GM03348 (cell line): Measurements from ENCODE around the gene ZCCHC12.
"Not testable (repeated sequence)": the region's sequence is repeated elsewhere in the genome, so short reads cannot be mapped to it uniquely, and the experiment has no call there.

Experiments used
- DNase-seq: peaks from one replicate; pipeline ENCODE4 v3.0.0; 2012; ENCODE audit warnings: low spot score

The ZCCHC12 gene

DNA sequence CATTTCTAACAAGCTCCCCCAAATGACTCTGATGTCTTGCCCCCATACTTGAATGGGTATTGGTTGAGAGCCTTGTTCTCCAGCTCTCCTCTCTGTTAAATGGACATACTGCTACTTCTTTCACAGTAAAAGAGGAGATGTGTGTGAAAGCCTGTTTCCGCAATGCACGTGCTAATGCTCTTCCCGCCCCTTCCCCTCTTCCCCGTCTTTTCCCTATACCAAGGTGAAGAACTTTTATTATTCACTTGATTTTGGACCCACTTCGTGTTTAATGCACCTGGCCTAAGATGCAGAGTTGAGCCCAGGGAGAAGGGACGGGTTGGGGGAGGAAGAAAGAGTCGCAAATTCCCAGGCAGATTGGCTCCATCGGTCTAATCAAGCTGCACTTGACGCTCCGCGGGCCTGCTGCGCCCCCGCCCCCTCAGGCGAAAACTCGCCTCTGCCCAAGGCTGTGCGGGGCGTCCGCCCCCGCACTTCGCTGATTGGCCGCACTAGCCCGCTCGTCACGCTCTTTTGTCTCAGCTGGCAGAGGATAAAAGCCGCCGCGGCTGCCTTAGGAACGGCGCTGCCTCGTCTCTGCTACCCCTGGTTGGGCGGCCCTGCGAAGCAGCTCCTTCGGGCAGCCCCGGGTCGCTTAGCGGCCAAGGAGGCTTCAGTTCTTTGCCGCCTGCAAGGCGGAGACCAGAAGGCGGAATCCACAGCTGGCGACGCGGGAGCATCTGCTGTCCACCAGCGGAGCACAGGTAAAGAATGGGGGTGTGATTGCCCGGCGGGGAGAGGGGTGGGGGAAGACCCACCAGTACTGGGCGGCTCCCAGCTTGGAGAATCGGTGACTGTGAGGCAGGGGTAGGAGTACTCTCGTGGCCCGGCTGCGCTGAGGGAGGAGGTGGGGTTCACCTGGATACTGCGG, at the start of gene ZCCHC12:
Gene ZCCHC12, plus strand, starts transcription at position 562 of the 910 bp plus-strand sequence. CDS start 1,421 bp downstream, outside the sequence.
- peak; percentile 47 for DNase-seq

DNA sequence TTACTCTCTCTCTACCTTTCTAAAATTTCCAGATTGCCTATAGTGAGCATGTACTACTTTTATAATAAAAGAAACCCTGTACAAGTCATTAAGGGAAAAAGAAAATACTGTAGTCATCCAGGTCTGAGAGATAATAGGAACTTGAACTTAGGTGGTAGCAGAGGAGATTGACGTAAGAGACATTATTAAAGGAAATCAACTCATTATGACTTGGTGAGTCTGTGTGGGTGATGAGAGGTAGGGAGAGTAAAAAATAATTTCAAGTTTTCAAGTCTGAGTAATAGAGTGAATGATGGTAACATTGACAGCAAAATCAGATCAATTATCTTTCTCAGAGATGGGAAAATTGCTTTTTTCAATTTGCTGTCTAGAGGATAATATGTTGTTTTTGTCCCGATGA, 44.0 kb upstream of the ZCCHC12 start:
- no peak for DNase-seq

DNA sequence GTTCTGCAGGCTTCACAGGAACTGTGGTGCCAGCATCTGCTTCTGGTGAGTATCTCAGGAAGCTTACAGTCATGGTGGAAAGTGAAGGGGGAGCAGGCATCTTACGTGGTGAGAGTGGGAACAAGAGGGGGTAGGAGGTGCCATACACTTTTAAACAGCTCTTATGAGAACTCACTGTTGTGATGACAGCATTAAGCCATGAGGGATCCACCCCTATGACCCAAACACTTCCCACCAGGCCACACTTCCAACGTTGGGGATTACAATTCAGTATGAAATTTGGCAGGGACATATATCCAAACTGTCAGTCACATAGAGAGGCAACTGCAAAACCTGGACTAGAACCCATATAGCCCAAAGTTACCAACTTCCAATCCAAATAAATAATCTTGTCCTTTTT, 43.1 kb upstream of the ZCCHC12 start:
- no peak for DNase-seq

DNA sequence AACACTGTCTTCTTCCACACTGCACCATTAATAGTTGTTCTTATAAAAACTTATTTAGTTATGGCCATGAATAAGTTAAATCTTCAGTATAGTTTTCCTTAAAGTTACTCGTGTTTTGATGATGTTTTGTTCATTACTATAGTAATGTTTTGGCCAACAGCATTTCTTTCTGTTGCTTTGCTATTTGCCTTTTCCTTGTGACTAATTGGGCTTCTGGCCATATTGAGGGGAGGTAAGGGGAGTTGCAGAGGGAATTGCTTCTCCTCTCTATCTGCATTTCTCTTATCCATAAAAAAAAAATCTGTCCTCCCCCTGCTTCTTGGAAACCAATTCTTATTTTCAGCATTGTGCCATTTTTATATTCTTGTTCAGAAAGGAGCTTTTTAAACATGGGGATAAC, 42.7 kb upstream of the ZCCHC12 start:
- DNase-seq: no peak

DNA sequence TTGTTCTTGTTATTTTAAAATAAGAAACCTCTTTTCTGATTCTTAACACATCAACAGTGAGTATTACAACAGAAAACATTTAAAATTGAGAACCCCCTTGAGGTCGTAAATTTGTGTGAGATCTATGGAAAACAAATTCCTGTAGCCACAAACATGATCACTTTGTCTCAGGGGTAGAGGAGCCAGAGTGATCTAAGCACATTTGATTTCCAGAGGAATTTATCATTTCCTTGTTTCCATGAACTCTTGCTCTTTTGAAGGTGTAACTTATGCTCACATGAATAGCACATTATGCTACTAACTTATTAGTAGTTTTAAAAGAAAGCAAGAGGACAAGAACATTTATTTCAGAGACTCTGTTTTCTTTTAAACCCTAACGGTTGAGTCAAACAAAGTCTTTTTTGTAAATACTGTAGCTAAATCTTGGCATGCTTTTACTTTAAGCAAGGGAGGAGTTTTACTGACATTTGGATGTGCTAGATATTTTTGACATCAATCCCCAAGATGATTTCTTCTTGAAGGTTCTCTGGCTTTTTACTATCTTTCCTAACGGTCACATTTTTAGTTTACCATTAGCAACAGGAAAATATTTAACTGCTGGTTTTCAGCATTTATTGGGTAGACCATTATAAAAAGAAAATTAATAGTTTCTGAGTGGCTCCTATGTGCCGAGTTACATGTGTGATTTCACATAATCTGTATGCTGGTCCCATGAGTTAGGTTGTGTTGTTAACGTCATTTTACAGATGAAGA, 27.9 kb upstream of the ZCCHC12 start:
- DNase-seq: peak; percentile 5

DNA sequence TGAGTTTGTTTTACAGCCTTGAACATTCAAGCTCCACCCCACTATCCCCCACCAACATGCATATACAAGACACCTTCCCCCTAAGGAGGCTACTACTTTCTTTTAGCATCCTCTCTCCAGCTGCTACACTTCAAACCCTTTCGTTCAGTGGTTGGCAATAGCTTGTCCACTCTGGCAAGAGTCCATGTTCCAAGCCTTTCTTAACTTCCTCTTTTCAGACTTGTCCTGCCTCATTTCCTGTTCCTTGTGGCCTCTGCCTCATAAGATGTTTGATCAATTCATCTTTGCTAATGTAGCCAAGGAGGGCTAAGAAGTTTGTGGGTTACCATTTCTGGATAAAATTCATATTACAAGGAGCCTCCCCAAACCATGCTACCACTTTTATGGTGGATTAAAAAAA, 20.8 kb upstream of the ZCCHC12 start:
- DNase-seq: no peak

DNA sequence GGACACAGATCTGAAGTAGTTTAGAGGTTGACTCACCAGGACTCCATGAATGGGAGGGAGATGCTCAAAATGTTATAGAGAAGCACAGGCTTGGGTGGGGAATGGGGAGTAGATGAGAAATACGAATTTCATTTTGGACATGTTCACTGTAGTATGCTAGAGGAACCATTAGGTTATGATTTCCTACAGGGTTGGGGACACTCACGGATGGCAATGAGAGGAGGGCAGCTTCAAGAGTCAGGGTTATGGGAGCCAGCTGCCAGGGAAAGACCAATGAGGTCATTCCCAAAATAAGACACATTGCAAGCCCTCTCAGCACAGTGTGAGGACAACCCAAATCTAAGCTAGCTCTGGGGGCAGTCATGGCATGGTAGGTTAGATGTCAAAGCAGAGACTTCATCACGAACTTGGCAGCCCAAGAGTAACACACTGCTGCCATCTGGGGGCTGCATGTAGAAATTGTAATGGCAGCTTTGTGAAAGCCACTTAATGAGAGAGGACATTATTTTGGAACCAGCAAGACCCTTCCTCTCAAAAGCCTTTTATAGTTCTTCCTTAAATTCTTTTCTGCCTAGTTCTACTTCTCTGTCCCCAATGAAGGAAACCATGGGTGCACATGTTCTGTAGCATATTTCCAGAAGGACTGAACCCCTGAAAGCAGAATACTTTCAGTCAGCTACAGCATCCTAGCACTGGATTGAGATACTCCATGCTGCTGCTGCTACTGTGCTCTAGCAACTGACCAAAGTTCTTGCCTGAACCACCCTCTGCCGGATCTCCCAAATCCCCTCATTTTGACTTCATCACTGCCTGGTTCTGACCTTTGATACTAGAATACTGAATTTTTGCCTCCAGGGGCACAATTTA, 16.2 kb upstream of the ZCCHC12 start:
- peak; percentile 47 for DNase-seq

DNA sequence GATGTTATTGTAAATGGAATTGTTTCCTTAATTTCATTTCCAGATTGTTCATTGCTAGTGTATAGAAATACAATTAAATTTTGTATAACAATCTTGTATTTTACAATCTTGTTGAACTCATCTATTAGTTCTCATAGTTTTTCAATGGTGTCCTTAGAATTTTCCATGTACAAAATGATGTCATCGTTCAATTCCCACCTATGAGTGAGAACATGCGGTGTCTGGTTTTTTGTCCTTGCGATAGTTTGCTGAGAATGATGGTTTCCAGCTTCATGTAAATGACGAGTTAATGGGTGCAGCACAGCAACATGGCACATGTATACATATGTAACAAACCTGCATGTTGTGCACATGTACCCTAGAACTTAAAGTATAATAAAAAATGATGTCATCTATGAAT, 6.4 kb upstream of the ZCCHC12 start:
- DNase-seq: not testable (repeated sequence)

DNA sequence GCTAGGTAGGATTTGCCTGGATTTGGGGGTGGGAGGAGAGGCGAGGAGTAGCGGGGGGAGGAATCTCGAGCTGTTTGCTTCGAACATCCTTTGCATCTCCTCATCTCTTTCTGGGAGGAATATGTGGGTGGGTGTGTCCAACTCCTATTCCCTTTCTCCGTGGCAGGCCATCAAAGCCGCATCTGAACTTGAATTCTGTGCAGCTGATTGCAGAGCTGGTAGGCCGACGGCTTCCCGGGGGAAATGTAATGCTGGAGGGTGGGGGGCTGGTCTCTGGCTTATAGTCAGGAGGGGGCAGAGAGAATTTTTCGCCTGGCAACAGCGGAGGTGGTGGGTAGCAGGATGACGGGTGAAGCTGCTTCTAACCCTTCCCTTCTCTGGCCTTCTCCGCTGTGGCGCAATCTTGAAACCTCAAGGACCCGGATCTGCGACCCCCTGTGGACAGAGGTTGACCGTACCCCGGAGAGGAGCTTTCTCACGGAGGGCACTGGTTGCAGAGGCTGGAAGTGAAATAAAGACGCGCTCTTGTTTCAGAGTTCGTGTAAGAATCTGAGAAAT, 628 bp downstream of the ZCCHC12 start:
- DNase-seq: no peak

DNA sequence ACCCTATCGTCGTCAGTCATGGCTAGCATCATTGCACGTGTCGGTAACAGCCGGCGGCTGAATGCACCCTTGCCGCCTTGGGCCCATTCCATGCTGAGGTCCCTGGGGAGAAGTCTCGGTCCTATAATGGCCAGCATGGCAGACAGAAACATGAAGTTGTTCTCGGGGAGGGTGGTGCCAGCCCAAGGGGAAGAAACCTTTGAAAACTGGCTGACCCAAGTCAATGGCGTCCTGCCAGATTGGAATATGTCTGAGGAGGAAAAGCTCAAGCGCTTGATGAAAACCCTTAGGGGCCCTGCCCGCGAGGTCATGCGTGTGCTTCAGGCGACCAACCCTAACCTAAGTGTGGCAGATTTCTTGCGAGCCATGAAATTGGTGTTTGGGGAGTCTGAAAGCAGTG, 1.6 kb downstream of the ZCCHC12 start:
- no peak for DNase-seq

DNA sequence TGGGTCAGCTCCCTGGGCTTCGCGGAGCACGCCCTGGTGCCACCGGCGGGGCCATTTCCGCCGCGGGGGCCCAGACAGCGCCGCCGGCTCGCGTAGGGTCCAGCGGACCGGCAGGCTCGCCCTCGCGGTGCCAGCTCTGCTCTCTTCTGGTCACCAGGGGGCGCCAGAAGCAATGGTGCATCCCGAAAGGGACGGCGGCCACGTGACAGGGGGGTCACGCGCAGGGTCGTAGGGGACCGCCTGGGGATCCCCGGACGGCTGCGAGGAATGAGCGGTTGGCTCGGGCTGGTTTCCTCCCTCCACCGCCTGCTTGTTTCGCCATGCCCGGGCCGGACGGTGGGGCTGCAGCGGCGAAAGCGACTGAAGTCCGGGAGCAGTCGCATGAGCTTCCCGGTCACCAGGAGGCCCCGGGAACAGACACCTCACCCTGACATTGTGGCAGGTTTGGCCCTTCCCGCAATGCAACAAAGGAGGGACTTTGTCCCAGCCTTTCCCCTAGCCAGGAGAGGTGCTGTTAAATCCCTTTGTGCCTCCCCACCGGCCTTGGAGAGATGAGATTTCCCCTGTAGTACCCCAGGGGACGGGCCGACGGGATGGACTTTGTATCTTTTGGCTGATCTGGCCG, 15.8 kb downstream of the ZCCHC12 start:
- DNase-seq: peak; percentile 82

DNA sequence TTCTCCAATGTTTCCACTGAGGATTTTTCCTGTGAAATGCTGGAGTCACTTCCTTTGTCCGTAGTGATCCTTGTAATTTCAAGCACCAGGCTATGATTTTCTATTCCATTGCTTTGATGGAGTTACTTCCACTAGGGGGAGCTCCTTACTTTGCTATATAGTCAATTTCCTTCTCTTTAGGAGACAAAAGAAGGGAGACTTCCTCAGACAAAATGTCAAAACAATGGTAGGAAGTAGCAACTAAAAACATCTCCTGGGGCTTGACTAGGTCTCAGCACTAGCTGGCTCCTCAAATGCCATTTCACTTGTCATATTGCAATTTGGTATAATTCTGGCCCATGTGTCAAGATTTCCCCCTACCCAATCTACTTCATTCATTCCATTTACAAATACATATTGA, 24.1 kb downstream of the ZCCHC12 start:
- peak; percentile 60 for DNase-seq

DNA sequence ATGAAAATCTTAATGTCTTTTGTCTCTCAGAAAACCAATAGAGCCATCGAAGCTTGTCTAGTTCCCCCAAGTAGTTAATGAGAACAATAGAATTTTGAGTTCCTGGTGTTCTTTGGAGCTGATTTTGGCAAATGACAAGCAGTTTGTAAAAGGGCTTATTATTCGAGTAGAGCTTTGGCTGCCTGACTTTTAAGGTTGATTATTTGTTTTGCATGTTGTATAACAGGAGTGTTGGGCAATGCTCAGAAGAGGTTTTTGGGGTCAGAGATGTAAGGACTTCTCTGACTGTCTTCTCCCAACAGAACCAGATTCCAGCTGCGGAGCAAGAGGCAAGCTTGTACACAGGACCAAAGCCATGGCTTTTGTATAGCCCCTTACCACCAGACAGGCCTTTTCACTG, 30.0 kb downstream of the ZCCHC12 start:
- no peak for DNase-seq

DNA sequence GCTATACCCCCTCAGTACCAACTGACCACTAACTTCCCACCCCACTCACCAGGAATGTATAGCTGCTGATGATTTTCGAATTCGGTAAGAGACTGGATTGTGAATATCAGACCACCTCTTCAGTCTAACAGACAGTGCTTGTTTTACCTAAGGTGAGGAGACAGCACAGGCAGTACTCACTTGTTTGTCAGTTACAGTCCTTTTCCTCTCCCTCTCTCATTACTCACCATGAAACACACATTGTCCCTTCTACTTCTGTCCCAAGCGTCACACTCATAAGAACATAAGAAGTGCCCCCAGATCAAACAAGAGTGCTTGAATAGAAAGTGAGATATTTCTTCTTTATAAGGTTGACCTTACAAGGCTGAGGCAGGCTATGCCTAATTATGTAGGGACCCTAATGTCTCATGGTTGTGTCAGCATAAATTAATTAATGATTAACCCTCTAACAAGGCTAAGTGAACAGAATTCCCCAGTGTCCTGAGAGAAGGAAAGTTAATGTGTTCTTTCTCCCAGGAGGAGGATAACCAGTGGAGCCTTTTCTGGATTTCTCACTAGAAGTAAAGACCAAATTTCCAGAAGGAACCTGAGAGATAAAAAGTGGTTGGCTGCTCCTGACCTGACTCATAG, 32.2 kb downstream of the ZCCHC12 start:
- no peak for DNase-seq

DNA sequence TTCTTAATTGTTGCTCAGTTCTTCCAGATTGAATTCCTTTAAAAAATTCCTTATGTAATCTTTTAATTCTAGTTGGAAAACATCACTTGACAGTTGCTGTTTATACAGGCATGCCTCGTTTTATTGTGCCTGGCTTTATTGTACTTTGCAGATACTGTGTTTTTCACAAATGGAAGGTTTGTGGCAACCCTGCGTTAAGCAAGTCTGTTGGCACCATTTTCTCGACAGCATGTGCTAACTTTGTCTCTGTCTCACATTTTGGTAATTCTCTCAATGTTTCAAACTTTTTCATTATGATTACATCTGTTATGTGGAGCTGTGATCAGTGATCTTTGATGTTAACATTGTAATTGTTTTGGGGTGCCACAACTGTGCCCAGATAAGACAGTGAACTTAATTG, 33.4 kb downstream of the ZCCHC12 start:
- no peak for DNase-seq

DNA sequence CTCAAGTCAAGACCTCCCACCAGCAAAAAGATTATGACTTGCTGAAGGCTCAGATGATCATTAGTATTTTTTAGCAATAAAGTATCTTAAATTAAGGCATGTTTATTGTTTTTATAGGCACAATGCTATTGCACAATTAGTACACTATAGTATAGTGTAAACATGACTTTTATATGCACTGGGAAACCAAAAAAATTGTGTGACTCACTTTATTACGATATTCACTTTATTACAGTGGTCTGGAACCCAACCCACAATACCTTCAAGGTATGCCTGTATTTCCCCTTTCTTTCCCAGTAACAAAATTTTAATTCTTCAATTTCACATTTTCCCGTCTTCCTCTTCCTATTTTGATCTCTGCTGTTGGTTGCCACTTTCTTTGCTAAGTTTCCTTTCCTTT, 37.7 kb downstream of the ZCCHC12 start:
- DNase-seq: no peak

DNA sequence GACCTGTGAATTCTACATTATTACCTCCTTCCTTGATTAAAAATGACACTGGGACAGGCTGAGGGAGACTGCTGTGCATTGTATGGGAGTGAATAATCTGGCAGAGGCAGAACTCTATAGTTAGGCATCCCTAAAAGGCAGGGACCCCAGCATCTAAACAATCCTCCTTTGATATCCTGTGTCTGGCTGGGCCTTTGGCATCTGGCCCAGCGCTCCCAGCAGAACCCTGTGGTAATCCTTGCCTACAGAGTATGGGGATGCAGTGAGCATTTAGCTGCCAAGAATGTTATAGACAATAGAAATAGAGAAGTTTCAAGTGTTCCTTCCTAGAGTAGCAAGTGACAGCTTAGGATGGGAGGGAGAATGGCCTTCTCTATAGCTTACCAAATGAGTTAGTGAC, 38.5 kb downstream of the ZCCHC12 start:
- no peak for DNase-seq

DNA sequence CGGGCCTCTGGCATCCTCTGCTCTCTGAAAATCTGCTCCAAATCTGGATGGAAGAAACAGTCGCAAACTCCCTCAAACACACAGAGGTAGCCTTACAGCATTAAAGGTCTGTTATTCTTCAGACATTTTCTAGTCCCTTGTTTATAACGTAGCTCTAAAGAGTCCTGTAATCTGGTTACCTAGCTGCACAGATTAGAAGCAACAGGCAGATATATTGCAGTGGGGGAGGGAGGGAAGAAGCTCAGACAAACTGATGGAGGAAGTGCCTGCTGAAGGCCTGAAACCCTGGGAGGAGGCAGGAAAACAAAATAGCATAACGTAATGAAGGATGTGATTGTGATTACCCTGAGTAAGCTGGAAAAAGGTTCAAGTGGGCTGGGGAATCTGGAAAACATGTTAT, 39.4 kb downstream of the ZCCHC12 start:
- no peak for DNase-seq

DNA sequence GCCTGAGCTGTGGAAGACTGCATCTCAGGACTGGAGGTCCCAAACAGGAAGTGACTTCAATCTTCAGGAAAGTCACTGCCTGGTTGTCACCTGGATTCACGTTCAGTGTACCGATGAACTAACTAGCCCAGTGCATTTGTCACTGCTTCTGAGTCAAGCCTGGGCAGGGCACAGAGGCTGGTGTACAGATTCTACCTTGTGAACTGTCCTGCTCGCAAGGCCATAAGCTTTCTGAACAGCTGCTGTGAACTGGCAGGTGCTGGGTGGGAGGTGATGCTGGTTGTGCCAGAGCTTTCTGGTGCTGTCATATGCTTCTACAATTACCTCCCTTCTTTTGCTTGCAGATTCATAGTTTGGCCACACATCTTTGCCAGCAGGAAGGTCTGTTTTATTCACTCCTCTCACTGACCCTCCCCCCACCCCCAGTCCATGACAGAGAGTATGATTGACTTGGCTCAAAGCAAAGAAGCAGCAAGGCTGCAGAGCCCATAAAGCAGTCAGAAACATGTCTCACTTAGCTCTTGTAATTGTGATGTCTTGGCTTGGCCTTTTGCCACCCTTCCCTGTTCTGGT, 40.5 kb downstream of the ZCCHC12 start:
- DNase-seq: no peak

DNA sequence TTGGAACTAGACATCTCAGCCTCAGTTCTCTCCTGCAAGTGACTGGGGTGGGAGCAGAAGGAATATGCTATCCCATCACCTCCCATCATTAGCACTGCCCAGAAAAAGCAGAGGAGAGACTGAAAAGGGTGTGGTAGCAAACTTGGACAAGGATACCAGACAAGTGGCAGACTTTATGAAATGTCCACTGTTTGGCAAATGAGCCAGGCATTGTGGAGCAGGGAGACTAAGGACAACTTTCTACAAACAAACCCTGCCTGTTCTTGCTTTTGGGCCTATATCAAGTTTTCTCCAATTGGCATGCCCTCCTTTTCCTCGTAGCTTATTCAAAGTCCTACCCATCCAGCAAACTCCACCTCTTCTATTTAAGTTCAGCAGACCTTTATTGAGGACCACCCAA, 41.6 kb downstream of the ZCCHC12 start:
- no peak for DNase-seq

DNA sequence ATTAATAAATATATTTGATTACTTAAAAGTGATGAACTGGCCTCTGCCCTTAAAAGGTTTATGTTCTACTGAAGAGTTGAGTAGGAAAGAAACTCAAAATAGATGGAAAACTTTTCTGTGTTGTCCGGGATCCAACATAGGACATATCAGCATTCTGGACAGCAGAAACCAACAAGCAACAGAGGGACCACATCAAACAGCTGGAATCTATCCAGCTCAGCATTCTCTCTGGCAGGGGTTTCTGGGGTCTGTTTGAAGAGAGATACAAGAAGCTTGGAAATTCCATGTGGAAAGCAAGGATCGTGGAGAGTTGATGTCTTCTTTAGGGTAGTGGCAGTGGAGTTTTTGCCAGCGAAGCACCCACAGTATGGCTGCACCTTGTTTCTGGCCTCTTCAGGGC, 43.6 kb downstream of the ZCCHC12 start:
- no peak for DNase-seq
